ENCODE data around the gene SLC1A2. TPM values are rescaled to one million over a fixed set of nuclear protein-coding genes. Genes with fewer than 3 reads are reported as not detected.

Gene SLC1A2
- total RNA-seq, 1 experiment from 2014 or later, result 0.25 TPM

DNA sequence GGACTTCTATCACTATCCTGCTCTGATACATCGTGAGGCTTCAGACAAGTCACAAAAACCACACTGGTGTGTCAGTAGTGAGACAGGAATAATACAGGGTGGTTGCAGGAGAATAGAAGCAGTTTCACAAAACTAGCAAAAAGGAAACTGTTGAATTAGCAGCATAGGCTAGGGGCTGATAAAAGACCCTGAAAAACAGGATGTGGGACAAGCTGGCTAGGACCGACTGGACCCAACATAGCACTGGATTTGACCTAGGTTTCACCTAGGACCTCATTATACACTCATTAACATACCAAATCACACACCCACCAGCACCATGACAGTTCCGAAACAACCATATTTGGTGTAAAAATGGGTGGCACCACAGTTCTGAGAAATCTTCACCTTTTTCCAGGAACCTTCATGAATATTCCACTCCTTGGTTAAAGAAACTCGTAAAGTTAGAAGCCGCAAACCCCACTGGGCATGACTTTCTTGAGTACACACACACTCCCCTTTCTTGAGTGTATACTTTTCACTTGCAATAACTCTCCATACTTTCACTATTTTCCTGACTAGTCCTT is 76.2 kb downstream of the SLC1A2 start:
- Histone ChIP-seq H3K4me1 (ENCODE audit: control insufficient read depth in 1 of 2, insufficient read depth in 2 of 2, low read length in 2 of 2) (peaks cover 0 to 7% of the 10 kb centered on the region in 2 experiments; a peak in 1 of 4 replicates), H3K79me2 (ENCODE audit: insufficient read depth, low read length) (no peaks in the 10 kb centered on the region), H4K20me1 (ENCODE audit: insufficient read depth) (no peaks in the 10 kb centered on the region), H3K27me3 (ENCODE audit: insufficient read depth, low read length) (no peaks in the 10 kb centered on the region), H3K9me3 (ENCODE audit: control insufficient read depth in 1 of 2, insufficient read depth in 1 of 2, low read depth in 1 of 2, low read length in 2 of 2) (no peaks in the 10 kb centered on the region), H3K36me3 (ENCODE audit: control insufficient read depth in 1 of 2, insufficient read depth in 2 of 2, low read length in 2 of 2) (no peaks in the 10 kb centered on the region), H3K9ac (ENCODE audit: low read length) (no peak overlapping the region), H3K27ac (ENCODE audit: low read depth, low read length) (no peak overlapping the region), H3K4me2 (ENCODE audit: low read length) (no peak overlapping the region), H2AFZ (ENCODE audit: low read depth, low read length, poor library complexity, severe bottlenecking) (no peak overlapping the region), H3K9me2 (ENCODE audit: insufficient read depth) (no peaks in the 10 kb centered on the region), H3K4me3 (replicated peaks in 1 of 2; ENCODE audit: low read depth in 1 of 2, low read length in 2 of 2) (no peak overlapping the region)
- ChIA-PET RAD21 (ENCODE audit: low non-redundant PET in 1 of 2, low total read pairs in 2 of 2, uncharacterized antibody in 2 of 2, unreplicated experiment in 2 of 2) (no interaction called here), CTCF (no interaction called here), POLR2A (no interaction called here)
- TF ChIP-seq FOSL1 (IDR thresholded peaks at IDR 0.05; ENCODE audit: low read depth) (no peak), EZH2 (IDR thresholded peaks at IDR 0.05) (no peak), ZFX (IDR thresholded peaks at IDR 0.05) (no peak), YY1 (IDR thresholded peaks at IDR 0.05; ENCODE audit: extremely low read depth, insufficient replicate concordance, low read depth, low read length) (no peak), ZNF274 (IDR thresholded peaks at IDR 0.05; ENCODE audit: low read depth, low read length) (no peak), CBX3 (IDR thresholded peaks at IDR 0.05; ENCODE audit: low read depth) (no peak), SIN3A (IDR thresholded peaks at IDR 0.05; ENCODE audit: low read depth) (no peak), SRF (IDR thresholded peaks at IDR 0.05; ENCODE audit: low read depth) (no peak), REST (IDR thresholded peaks at IDR 0.05; ENCODE audit: low read depth) (no peak), EZH2phosphoT487 (IDR thresholded peaks at IDR 0.05; ENCODE audit: borderline replicate concordance) (no peak), RAD21 (IDR thresholded peaks at IDR 0.05; ENCODE audit: low read depth) (no peak), CEBPB (IDR thresholded peaks at IDR 0.05; ENCODE audit: low read depth) (no peak), POLR2AphosphoS5 (IDR thresholded peaks at IDR 0.05; ENCODE audit: low read depth, low read length) (no peak), ATF3 (IDR thresholded peaks at IDR 0.05) (no peak), JUND (IDR thresholded peaks at IDR 0.05) (no peak)
- no TSS peak for BruUV-seq (replicated peaks)
- DNase-seq (ENCODE audit: low read depth, low spot score) (no peak), ATAC-seq (no peak)
- intact Hi-C loops (cut with micrococcal nuclease), result no loop called here

All from HCT116 (cell line).